Stimulated activated CD8-positive, alpha-beta memory T cell treated with anti-CD3 and anti-CD28 coated beads, Interleukin-2, amount 100 ng/mL, for 1 hour (primary cell): ENCODE data around the gene AKAP13.

ENCODE experiments used
- DNase-seq, 2 donors: peaks; one replicate each; pipeline ENCODE4 v3.0.0-alpha.2; 2020; ENCODE audit warnings: low read depth in 2 of 2

The AKAP13 gene

DNA sequence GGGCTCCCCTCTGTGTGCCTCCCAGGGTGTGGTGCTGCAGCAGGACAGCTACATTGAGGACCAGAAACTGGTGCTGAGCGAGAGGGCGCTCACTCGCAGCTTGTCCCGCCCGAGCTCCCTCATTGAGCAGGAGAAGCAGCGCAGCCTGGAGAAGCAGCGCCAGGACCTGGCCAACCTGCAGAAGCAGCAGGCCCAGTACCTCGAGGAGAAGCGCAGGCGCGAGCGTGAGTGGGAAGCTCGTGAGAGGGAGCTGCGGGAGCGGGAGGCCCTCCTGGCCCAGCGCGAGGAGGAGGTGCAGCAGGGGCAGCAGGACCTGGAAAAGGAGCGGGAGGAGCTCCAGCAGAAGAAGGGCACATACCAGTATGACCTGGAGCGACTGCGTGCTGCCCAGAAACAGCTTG, 360.6 kb downstream of the AKAP13 start:
- DNase-seq = no peak

- no peak for DNase-seq
Measured at GRCh38 chr15:85741662-85742061, 361.3 kb downstream of the AKAP13 start.

DNA sequence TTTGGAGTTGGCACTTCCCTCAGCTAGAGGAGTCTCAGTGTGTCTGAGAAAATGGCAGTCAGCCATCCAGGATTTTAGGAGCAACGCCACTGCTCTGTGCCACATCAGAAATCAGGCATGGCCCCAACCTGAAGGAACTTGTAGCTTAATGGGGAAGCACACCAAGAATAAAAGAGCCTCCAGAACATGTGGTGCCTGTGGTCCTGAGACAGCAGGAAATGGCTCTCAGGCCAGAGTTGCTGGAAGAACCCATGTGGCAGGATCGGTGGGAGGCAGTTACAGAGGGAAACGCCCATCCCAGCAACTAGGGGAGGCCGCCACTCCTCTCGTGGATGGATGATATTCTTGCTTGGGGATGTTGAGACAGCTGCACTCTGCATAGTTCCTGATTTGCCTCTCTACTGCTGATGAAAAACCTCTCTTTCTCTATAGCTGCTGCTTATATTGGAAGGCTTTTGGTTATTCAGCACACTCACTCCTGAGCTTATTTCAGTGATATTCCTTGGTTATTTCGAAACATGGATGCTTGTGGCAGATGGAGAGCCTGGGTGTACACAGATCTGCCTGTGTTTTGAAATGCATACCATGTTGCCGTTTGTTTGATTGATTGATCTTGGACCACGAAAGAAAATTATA, 361.9 kb downstream of the AKAP13 start:
- DNase-seq = no peak

GRCh38 chr15:85743392-85744055, 363.1 kb downstream of the AKAP13 start:
- DNase-seq = no peak

DNA sequence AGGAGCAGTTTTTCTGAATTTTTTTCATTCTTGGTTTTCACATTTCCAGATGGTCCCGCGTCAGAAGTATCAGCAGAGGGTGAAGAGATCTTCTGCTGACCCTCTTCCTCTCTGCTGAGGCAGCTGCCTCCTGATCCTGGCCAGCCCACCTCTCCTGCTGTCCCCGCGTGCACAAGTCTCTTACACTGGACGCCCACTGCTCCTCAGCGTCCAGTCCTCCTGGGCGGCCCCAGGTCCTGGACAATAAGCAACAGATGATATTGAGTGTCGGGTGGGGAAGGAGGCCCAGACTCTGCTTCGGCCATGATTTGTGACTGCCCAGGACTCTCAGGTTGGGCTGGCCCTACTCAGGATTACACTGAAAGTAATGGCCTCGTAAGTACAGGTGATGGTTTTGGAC, 364.2 kb downstream of the AKAP13 start:
- DNase-seq = no peak

- DNase-seq = no peak
Measured at GRCh38 chr15:85745023-85745422, 364.6 kb downstream of the AKAP13 start.

- no peak for DNase-seq
Measured at GRCh38 chr15:85745525-85746150, 365.2 kb downstream of the AKAP13 start.

- no peak for DNase-seq
Measured at GRCh38 chr15:85746641-85747040, 366.2 kb downstream of the AKAP13 start.

- DNase-seq = no peak
Measured at GRCh38 chr15:85748176-85748575, 367.8 kb downstream of the AKAP13 start.

GRCh38 chr15:85748729-85749128, 368.3 kb downstream of the AKAP13 start:
- DNase-seq = no peak

- DNase-seq = no peak
Measured at GRCh38 chr15:85749261-85750151, 369.1 kb downstream of the AKAP13 start.

- no peak for DNase-seq
Measured at GRCh38 chr15:85750319-85751290, 370.2 kb downstream of the AKAP13 start.

GRCh38 chr15:85751291-85752123, 371.1 kb downstream of the AKAP13 start:
- no peak for DNase-seq

- no peak for DNase-seq
Measured at GRCh38 chr15:85752124-85752475, 371.7 kb downstream of the AKAP13 start.

- no peak for DNase-seq
Measured at GRCh38 chr15:85752491-85752961, 372.1 kb downstream of the AKAP13 start.

DNA sequence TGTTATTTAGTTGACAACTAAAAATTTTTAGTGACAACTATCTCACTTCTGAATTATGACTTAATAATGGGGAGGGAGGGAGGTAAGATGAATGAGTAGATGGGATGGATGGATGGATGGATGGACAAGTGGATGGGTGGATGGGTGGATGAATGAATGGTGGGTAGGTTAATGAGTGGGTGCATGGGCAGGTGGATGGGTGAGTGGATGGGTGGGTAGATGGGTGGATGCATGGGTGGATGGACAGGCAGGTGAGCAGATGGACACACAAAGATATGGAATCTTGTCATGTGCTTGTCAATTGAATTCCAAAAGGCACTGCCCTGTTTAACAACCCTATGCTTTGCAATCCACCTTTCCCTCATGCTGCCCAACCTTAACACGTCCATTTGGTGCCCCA, 372.9 kb downstream of the AKAP13 start:
- DNase-seq = no peak

GRCh38 chr15:85753791-85754452, 373.5 kb downstream of the AKAP13 start:
- DNase-seq = no peak

DNA sequence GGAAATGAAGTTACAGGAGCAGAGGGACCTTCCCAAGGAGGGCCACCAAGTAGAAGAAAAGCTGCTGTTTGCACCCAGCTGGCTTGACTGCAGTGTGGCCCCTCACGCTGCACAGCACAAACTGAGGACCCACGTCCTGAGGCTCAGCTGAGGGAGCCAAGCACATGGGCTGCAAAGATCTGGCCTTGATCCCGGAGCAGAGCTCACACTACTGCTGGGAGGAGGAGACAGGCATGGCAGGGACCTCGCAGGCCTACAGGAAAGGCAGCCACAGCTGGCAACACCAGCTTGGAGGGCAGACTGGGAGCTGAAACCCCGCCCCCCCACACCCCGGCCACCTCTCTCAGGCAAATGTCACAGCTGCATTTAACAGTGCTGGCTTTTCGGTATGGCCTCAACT, 374.6 kb downstream of the AKAP13 start:
- no peak for DNase-seq

DNA sequence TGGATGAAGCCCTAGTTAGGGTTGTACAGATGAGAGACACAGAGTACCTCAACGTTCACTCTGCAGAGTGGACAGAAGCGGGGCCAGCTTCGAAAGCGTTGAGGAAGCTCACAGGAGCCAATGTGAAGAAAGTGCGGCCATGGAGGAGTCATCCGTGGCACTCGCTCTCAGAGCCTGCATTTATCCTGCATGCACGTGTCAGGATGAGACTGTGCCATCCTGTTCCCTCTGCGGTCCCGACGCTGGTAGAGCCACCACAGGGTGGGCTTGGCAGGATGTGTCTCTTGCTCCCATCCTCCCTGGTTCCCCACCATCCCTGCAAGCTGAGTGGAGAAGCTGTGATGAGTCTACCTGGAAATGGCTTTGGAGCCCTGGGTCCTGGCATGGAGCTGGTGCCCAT, 375.1 kb downstream of the AKAP13 start:
- no peak for DNase-seq

DNA sequence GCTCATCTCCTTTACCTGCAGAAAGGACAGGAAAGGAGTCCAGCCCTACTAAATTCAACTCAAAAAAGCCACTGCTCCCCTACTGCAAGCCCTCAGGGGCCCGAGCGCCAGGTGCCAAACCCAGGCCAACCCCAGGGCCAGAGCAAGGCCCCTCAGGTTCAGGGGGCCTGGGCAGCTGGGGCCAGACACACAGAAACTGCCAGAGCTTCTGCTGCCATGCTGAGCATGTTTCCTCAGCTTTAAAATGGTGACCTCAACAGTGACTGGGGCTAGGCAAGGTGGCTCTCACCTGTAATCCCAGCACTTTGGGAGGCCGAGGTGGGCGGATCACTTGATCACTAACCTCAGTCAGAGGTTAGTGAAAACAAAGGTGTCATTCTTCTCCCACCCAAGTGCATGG, 375.5 kb downstream of the AKAP13 start:
- no peak for DNase-seq
